Heart left ventricle (tissue), 16 donors: ENCODE results near the gene CMKLR1. TPM values are rescaled to one million over a fixed set of nuclear protein-coding genes. Genes with fewer than 3 reads are reported as not detected.

Experiments
- ATAC-seq, 4 donors: fragments of 200-7000 bp; cut with Tn5 transposase; one replicate each; pipeline ENCODE4 v1.9.1; 2020 to 2022; ENCODE audit warnings: moderate library complexity in 4 of 4, mild to moderate bottlenecking in 3 of 4, moderate number of reproducible peaks in 1 of 4
- DNase-seq, 5 donors: peaks; one replicate each; pipeline ENCODE4 v3.0.0-alpha.2; 2020
- H3K27ac ChIP-seq, 12 donors: fragments of 200-600 bp; sonication (generic) in 4 of 12; one replicate each; pipeline versions ENCODE4 v1.5.0 to v1.8.0; 2016 to 2022; ENCODE audit warnings: mild to moderate bottlenecking in 2 of 12
- H3K27me3 ChIP-seq, 9 donors: fragments of 200-600 bp; sonication (generic) in 2 of 9; one replicate each; pipeline versions ENCODE4 v1.5.1 to v1.8.0; 2016 to 2022; ENCODE audit warnings: mild to moderate bottlenecking in 3 of 9
- H3K36me3 ChIP-seq, 9 donors: fragments of 200-600 bp; sonication (generic) in 2 of 9; one replicate each; pipeline versions ENCODE4 v1.5.0 to v1.8.0; 2018 to 2022; ENCODE audit warnings: mild to moderate bottlenecking in 2 of 9
- H3K4me1 ChIP-seq, 12 donors: fragments of 200-600 bp; sonication (generic) in 4 of 12; one replicate each; pipeline versions ENCODE4 v1.5.0 to v1.8.0; 2016 to 2022; ENCODE audit warnings: mild to moderate bottlenecking in 3 of 12
- H3K4me3 ChIP-seq, 12 donors: fragments of 200-600 bp; sonication (generic) in 4 of 12; one replicate each; pipeline versions ENCODE4 v1.5.0 to v1.8.0; 2017 to 2022; ENCODE audit warnings: mild to moderate bottlenecking in 9 of 12, moderate library complexity in 4 of 12
- H3K9me3 ChIP-seq, 12 donors: fragments of 200-600 bp; sonication (generic) in 4 of 12; one replicate each; pipeline versions ENCODE4 v1.5.0 to v1.8.0; 2016 to 2022; ENCODE audit warnings: mild to moderate bottlenecking in 1 of 12
- CTCF ChIP-seq, 12 donors: fragments of 200-600 bp; sonication (generic) in 4 of 12; IDR thresholded peaks; one replicate each; pipeline versions ENCODE4 v1.5.0 to v1.8.0; 2018 to 2022; ENCODE audit warnings: antibody characterized with exemption in 12 of 12, mild to moderate bottlenecking in 5 of 12
- POLR2A ChIP-seq, 2 donors: fragments of 450-650 bp; IDR thresholded peaks; one replicate each; pipeline ENCODE4 v1.6.1; 2017; ENCODE audit warnings: antibody characterized with exemption in 2 of 2, mild to moderate bottlenecking in 2 of 2, moderate library complexity in 2 of 2
- WGBS, 4 donors: extraction: QIAGEN DNeasy Blood & Tissue Kit in 2 of 4; methylation state at CpG; one replicate each; pipeline versions ENCODE4 v1.1.5 to v1.1.7; 2013 to 2018; 5-methylcytosine and 5-hydroxymethylcytosine counted together
- intact Hi-C, 10 donors: fragments of 100-400 bp; cut with DNase I; formaldehyde crosslinking; loops; one replicate each; pipeline versions ENCODE4 v1.11.1 to v1.14.2; 2022
- polyA plus RNA-seq, 2 donors: library from polyadenylated mRNA; stranded (reverse); fragments of 200-250 nt; gene quantifications; one replicate each; pipeline ENCODE4 v1.2.3, GENCODE V29; 2013
- total RNA-seq, 9 donors: library from RNA; depleted of rRNA in 2 of 9; stranded (reverse); fragments of >200 nt in 2 of 9; fragmentation: NEBNext Ultra II Directional in 3 of 9; extraction: Animal tissue kit (Norgen Biotek cat#: 25700) in 3 of 9; gene quantifications; one replicate each; pipeline versions ENCODE4 v1.1.0 to v1.2.4, GENCODE V29; 2016 to 2023
- donor health status: ischemic (EF 13 %, LVEDD 7.1; RV severe dilation, severe dysfunction).
- donor health status: healthy with polysubstance abuse.
- donor health status: DM: no; HTN: yes; CAD: no.
- donor health status: DM: no; HTN: no; CAD: no.
- donor health status: ischemic (EF 25% LVEDD 6.9; RV normal size, moderate dysfunction).
- donor health status: ischemic (EF 25% LVEDD 5.7; RV mildly dilated, moderate dysfunction).
- donor health status: healthy.
- donor health status: DM: yes; HTN: yes; CAD: no.
- donor health status: ischemic (EF 35%, LVEDD 5.7; RV mildly dilated, moderate dysfunction).
- donor health status: nonischemic (EF 11% LVEDD 7.7; RV severe dilation, severe dysfunction).
- donor health status: DM: yes; HTN: yes; CAD: no.
- donor health status: PGD.
- donor health status: ischemic (EF 29% LVEDD 5.4; RV normal size, mild dysfunction).
- donor health status: nonischemic (EF 23%, LVEDD 6.1; RV moderate dilation, normal function).

Gene CMKLR1
- total and polyA plus RNA-seq, 11 donors = 2.0 to 47.3 (median 7.0) TPM

DNA sequence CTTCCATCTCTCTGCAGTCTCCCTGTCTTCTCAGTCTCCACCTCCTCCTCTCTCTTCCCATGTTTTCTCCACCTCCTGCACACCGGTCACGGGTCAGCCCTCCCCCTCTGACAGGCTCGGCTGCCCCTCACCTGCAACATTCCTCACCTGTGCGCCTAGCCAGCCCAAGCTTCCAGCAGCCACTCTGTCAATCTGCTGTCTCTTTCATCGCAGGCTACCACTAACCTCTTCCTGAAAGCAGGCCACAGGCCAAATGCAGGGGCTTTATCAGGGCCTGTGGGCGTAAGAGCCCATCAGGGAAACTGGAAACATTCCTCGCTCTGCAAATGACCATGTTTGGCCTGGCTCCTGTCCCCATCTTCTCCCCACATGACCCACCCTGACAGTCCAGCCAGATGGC, 34.5 kb downstream of the CMKLR1 start:
- peak in 2 of 5 donors; percentile 45 to 47 for DNase-seq
- ATAC-seq = peak in 1 of 4 donors; percentile 2

DNA sequence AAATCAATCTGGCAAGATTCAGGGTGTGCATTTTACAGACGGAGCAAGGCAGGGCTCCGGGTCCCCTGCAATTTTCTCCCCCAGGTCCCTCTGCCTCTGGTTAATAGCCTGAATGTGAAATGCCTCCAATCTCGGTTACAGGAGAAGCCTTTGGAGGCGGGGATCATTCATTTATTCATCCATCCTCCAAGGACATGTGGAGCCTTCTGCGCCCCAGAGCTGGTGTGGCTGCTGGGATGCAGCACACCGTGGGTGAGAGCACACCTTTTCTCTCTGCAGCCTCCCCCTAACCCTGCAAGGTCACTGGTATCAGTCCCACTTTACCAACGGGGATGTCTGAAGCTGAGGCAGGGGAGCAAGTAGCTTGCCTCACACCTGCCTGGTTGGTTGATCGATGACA, 35.4 kb downstream of the CMKLR1 start:
- H3K4me3 ChIP-seq = no peak overlapping the region
- TF ChIP-seq POLR2A (IDR thresholded peaks at IDR 0.05) = no peak
- no peak for TF ChIP-seq CTCF (IDR thresholded peaks at IDR 0.05)
- DNase-seq (no peak), ATAC-seq (no peak)
- peak overlapping the region; percentile 73 to 95 (median 84) for H3K27ac ChIP-seq
- H3K27me3 ChIP-seq = no peaks in the 10 kb centered on the region
- whole genome bisulfite sequencing, 4 donors = 72 to 89% (median 79%) methylated on average over 7 to 8 of the region's 8 CpGs
- H3K9me3 ChIP-seq = no peaks in the 10 kb centered on the region
- intact Hi-C loops = loop anchor here in 1 of 10 donors (10.0 kb wide), 1 partner anchor 521 kb away; no protein-coding TSS in a partner anchor
- H3K4me1 ChIP-seq = peaks cover 19 to 97% (median 69%) of the 10 kb centered on the region in 12 donors
- peaks cover 0 to 8% (median 0%) of the 10 kb centered on the region in 9 donors for H3K36me3 ChIP-seq

More for the DNA sequence above, 34.5 kb downstream of the CMKLR1 start:
- H3K27ac ChIP-seq = peak overlapping the region; percentile 75 to 95 (median 86)
- H3K4me3 ChIP-seq = no peak overlapping the region
- no peaks in the 10 kb centered on the region for H3K27me3 ChIP-seq
- H3K4me1 ChIP-seq = peaks cover 19 to 97% (median 73%) of the 10 kb centered on the region in 12 donors
- WGBS, 4 donors = 55 to 62% (median 61%) methylated on average over 7 of the region's 7 CpGs
- intact Hi-C loops = loop anchor here in 2 of 10 donors (5.0 to 10.0 kb wide), 2 partner anchors 38 to 520 kb away; no protein-coding TSS in a partner anchor
- peaks cover 0 to 8% (median 0%) of the 10 kb centered on the region in 9 donors for H3K36me3 ChIP-seq
- H3K9me3 ChIP-seq = no peaks in the 10 kb centered on the region
- no peak for TF ChIP-seq POLR2A (IDR thresholded peaks at IDR 0.05)
- no peak for TF ChIP-seq CTCF (IDR thresholded peaks at IDR 0.05)

GRCh38 chr12:108302403-108303311, 36.5 kb downstream of the CMKLR1 start:
- Histone ChIP-seq H3K27ac (peak overlapping the region; percentile 73 to 95 (median 84)), H3K9me3 (no peaks in the 10 kb centered on the region), H3K27me3 (no peaks in the 10 kb centered on the region), H3K4me1 (peaks cover 19 to 95% (median 59%) of the 10 kb centered on the region in 12 donors), H3K36me3 (no peaks in the 10 kb centered on the region), H3K4me3 (peak overlapping the region in 3 of 12 donors; percentile 1 to 10 (median 5))
- 27 to 40% (median 32%) methylated on average over 14 to 18 of the region's 18 CpGs for WGBS, 4 donors
- ATAC-seq (peak; percentile 58 to 81 (median 72)), DNase-seq (peak; percentile 85 to 90 (median 88))
- TF ChIP-seq CTCF (IDR thresholded peaks at IDR 0.05) (peak in 3 of 12 donors; percentile 19 to 25 (median 20)), POLR2A (IDR thresholded peaks at IDR 0.05) (no peak)
- intact Hi-C loops = loop anchor here in 1 of 10 donors (10.0 kb wide), 1 partner anchor 522 kb away; no protein-coding TSS in a partner anchor

GRCh38 chr12:108302016-108302402, 37.1 kb downstream of the CMKLR1 start:
- TF ChIP-seq CTCF (IDR thresholded peaks at IDR 0.05) (no peak), POLR2A (IDR thresholded peaks at IDR 0.05) (no peak)
- Histone ChIP-seq H3K4me1 (peaks cover 19 to 95% (median 59%) of the 10 kb centered on the region in 12 donors), H3K4me3 (no peak overlapping the region), H3K27me3 (no peaks in the 10 kb centered on the region), H3K9me3 (no peaks in the 10 kb centered on the region), H3K27ac (peak overlapping the region; percentile 71 to 95 (median 84)), H3K36me3 (no peaks in the 10 kb centered on the region)
- intact Hi-C loops = loop anchor here in 1 of 10 donors (10.0 kb wide), 1 partner anchor 523 kb away; no protein-coding TSS in a partner anchor
- ATAC-seq (no peak), DNase-seq (no peak)
- WGBS, 4 donors = 65 to 73% (median 69%) methylated on average over 6 of the region's 6 CpGs
